ENCODE results near the gene IQCM. TPM values are rescaled to one million over a fixed set of nuclear protein-coding genes. Genes with fewer than 3 reads are reported as not detected.

Gene IQCM
- total and polyA plus RNA-seq, 12 donors: not detected

DNA sequence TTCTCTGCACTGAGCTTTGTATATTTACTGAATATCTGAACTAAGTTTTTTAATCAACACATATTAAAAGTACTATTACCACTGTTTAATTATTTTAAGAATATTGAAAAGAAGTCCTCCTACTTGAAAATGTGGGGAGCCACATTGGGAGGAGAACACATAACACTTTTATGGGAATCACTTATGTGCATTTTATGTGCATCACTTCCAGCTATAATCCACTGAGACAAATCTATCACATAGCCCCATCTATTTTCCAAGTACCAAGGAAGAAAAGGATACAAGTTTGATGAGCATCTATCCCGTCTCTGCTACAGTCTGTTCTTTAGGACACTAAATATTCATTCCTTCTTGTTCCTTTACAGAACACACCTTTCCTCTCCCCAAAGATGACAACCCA lies 87.2 kb downstream of the IQCM start:
- intact Hi-C loops (cut with DNase I): no loop called here
- Histone ChIP-seq H3K36me3 (no peaks in the 10 kb centered on the region), H3K4me3 (no peak overlapping the region), H3K9me3 (no peaks in the 10 kb centered on the region), H3K27ac (no peak overlapping the region), H3K27me3 (no peaks in the 10 kb centered on the region), H3K4me1 (no peaks in the 10 kb centered on the region)
- WGBS, 2 donors: 82 to 88% methylated on average over 1 of the region's 1 CpG
- ATAC-seq (no peak), DNase-seq (no peak)
- TF ChIP-seq, protein P1, sequence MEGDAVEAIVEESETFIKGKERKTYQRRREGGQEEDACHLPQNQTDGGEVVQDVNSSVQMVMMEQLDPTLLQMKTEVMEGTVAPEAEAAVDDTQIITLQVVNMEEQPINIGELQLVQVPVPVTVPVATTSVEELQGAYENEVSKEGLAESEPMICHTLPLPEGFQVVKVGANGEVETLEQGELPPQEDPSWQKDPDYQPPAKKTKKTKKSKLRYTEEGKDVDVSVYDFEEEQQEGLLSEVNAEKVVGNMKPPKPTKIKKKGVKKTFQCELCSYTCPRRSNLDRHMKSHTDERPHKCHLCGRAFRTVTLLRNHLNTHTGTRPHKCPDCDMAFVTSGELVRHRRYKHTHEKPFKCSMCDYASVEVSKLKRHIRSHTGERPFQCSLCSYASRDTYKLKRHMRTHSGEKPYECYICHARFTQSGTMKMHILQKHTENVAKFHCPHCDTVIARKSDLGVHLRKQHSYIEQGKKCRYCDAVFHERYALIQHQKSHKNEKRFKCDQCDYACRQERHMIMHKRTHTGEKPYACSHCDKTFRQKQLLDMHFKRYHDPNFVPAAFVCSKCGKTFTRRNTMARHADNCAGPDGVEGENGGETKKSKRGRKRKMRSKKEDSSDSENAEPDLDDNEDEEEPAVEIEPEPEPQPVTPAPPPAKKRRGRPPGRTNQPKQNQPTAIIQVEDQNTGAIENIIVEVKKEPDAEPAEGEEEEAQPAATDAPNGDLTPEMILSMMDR (IDR thresholded peaks at IDR 0.05): no peak

DNA sequence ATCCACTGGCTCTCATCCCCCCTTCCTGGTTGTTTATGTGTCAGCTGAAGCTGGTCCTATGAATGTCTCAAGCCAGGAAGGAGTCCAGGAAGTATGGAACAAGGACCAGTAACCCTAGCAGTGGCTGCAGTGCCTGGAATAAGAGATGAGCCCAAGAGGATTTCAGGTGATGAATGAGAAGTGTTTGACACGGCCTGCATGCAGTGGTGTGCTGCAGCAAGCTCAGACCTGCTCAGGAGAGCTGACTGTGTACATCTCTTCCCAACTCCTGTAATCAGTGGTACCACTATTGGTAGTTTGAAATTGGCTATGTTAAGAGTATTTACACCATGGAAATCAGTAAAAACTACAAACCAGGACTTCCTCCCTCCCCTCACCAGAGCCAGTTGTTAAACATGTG lies 88.0 kb downstream of the IQCM start:
- no peaks in the 10 kb centered on the region for H3K4me1 ChIP-seq
- TF ChIP-seq, protein P1 (IDR thresholded peaks at IDR 0.05): no peak

DNA sequence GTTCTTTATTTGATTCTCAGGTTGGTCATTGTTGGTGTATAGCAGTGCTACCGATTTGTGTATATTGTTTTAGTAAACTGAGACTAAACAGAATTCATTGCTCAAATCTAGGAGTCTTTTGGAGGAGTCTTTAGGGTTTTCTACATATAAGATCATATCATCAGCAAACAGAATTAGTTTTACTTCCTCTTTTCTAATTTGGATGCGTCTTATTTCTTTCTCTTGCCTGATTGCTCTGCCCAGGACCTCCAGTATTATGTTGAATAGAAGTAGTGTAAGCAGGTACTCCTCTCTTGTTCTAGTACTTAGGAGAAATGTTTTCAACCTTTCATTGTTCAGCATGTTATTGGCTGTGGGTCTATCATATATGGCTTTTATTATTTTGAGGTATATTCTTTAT lies 92.6 kb downstream of the IQCM start:
- no peaks in the 10 kb centered on the region for H3K27me3 ChIP-seq
- H3K9me3 ChIP-seq: peaks cover 0 to 6% (median 0%) of the 10 kb centered on the region in 11 donors
- no peak for ATAC-seq
- TF ChIP-seq, protein P1 (IDR thresholded peaks at IDR 0.05): no peak
- no peak for DNase-seq
- intact Hi-C loops (cut with DNase I): no loop called here
- WGBS, 2 donors: 75 to 86% methylated on average over 2 of the region's 2 CpGs
- no peaks in the 10 kb centered on the region for H3K4me1 ChIP-seq
- no peaks in the 10 kb centered on the region for H3K36me3 ChIP-seq
- no peak overlapping the region for H3K27ac ChIP-seq
- H3K4me3 ChIP-seq: no peak overlapping the region

More for the DNA sequence above, 88.0 kb downstream of the IQCM start:
- 47 to 51% methylated on average over 1 of the region's 1 CpG for WGBS, 2 donors
- H3K36me3 ChIP-seq: no peaks in the 10 kb centered on the region
- intact Hi-C loops (cut with DNase I): no loop called here
- no peaks in the 10 kb centered on the region for H3K27me3 ChIP-seq
- no peak overlapping the region for H3K4me3 ChIP-seq
- no peak overlapping the region for H3K27ac ChIP-seq
- H3K9me3 ChIP-seq: peaks cover 0 to under 1% (median 0%) of the 10 kb centered on the region in 11 donors
- DNase-seq (no peak), ATAC-seq (no peak)

DNA sequence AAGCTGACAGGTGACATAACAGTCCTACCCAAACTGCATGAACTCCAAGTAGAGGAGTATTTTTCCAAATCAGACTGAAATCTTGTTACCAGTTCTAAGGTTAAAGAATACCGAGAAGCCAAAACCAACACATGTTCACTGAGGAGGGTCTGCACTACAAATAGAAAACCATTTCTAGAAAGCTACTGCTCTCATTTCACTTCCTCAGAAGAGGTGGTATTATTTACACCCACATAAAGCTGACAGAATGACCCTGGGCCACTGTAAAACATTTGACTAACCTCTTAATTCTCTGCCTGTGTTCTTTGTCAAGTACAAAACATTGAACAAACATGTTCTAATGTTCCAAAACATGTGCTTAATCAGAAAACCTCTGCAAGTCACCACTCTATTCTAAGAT lies 95.8 kb downstream of the IQCM start:
- peaks cover 0 to 22% (median 3%) of the 10 kb centered on the region in 11 donors for H3K9me3 ChIP-seq
- no peak overlapping the region for H3K27ac ChIP-seq
- no peak for DNase-seq
- intact Hi-C loops (cut with DNase I): no loop called here
- no peaks in the 10 kb centered on the region for H3K27me3 ChIP-seq
- no peak for ATAC-seq
- no peak overlapping the region for H3K4me3 ChIP-seq
- H3K36me3 ChIP-seq: no peaks in the 10 kb centered on the region
- TF ChIP-seq, protein P1 (IDR thresholded peaks at IDR 0.05): no peak
- 78 to 94% methylated on average over 1 of the region's 1 CpG for WGBS, 2 donors
- H3K4me1 ChIP-seq: no peaks in the 10 kb centered on the region
